ENCODE results near the gene KRTAP4-2.
"Not testable (repeated sequence)": the region's sequence is repeated elsewhere in the genome, so short reads cannot be mapped to it uniquely, and the experiment has no call there.

KRTAP4-2 gene

GRCh38 chr17:41199421-41200078, 21.5 kb upstream of the KRTAP4-2 start:
- ChIA-PET POLR2A (no interaction called here), CTCF (no interaction called here)
- DNase-seq (ENCODE audit: extremely low spot score) = no peak
- TF ChIP-seq FOXK2 (IDR thresholded peaks at IDR 0.05) (no peak), PKNOX1 (IDR thresholded peaks at IDR 0.05) (no peak), TARDBP (IDR thresholded peaks at IDR 0.05) (no peak), ZNF384 (IDR thresholded peaks at IDR 0.05) (no peak)

- POLR2A ChIA-PET = no interaction called here
- CTCF ChIA-PET = no interaction called here
- DNase-seq (ENCODE audit: extremely low spot score) = no peak
- TF ChIP-seq LEF1 (IDR thresholded peaks at IDR 0.05; ENCODE audit: borderline replicate concordance) (no peak), FOXM1 (IDR thresholded peaks at IDR 0.05; ENCODE audit: borderline replicate concordance) (no peak), L3MBTL2 (conservative IDR thresholded peaks at IDR 0.05) (no peak)
These were observed 18.0 kb upstream of the KRTAP4-2 start for GRCh38 chr17:41196068-41196467.

- ChIA-PET POLR2A (no interaction called here), CTCF (no interaction called here)
- no peak for TF ChIP-seq ZNF384 (IDR thresholded peaks at IDR 0.05)
- TF ChIP-seq TARDBP (IDR thresholded peaks at IDR 0.05) = no peak
- TF ChIP-seq FOXM1 (IDR thresholded peaks at IDR 0.05; ENCODE audit: borderline replicate concordance) = no peak
- TF ChIP-seq NFRKB (IDR thresholded peaks at IDR 0.05) = no peak
- no peak for TF ChIP-seq ARNT (IDR thresholded peaks at IDR 0.05)
- TF ChIP-seq HDGF (IDR thresholded peaks at IDR 0.05; ENCODE audit: borderline replicate concordance) = no peak
- TF ChIP-seq L3MBTL2 (conservative IDR thresholded peaks at IDR 0.05) = no peak
- no peak for TF ChIP-seq LEF1 (IDR thresholded peaks at IDR 0.05; ENCODE audit: borderline replicate concordance)
- TF ChIP-seq FOXA1 (IDR thresholded peaks at IDR 0.05) = no peak
- no peak for TF ChIP-seq PKNOX1 (IDR thresholded peaks at IDR 0.05)
- TF ChIP-seq CTBP1 (IDR thresholded peaks at IDR 0.05; ENCODE audit: borderline replicate concordance) = no peak
- TF ChIP-seq BHLHE40 (IDR thresholded peaks at IDR 0.05; ENCODE audit: borderline replicate concordance) = no peak
- no peak for TF ChIP-seq SUZ12 (IDR thresholded peaks at IDR 0.05)
- no peak for TF ChIP-seq ELF4 (IDR thresholded peaks at IDR 0.05)
- no peak for TF ChIP-seq FOXK2 (IDR thresholded peaks at IDR 0.05)
- no peak for DNase-seq (ENCODE audit: extremely low spot score)
These were observed 12.3 kb upstream of the KRTAP4-2 start for GRCh38 chr17:41190328-41190727.

- POLR2A ChIA-PET, CTCF ChIA-PET: not testable (repeated sequence)
These were observed 11.9 kb upstream of the KRTAP4-2 start, which contains the start of gene KRTAP9-1 for GRCh38 chr17:41189837-41190318. TSS of gene KRTAP9-1 (plus strand) at chr17:41189887. CDS start at chr17:41189887, 0 bp downstream.

GRCh38 chr17:41186872-41187271, 8.9 kb upstream of the KRTAP4-2 start:
- CTCF ChIA-PET = no interaction called here
- POLR2A ChIA-PET = no interaction called here
- DNase-seq (ENCODE audit: extremely low spot score) = no peak
- TF ChIP-seq PKNOX1 (IDR thresholded peaks at IDR 0.05) (no peak), ELF4 (IDR thresholded peaks at IDR 0.05) (no peak), L3MBTL2 (conservative IDR thresholded peaks at IDR 0.05) (no peak), FOXA1 (IDR thresholded peaks at IDR 0.05) (no peak), SUZ12 (IDR thresholded peaks at IDR 0.05) (no peak), ZNF384 (IDR thresholded peaks at IDR 0.05) (no peak), CTBP1 (IDR thresholded peaks at IDR 0.05; ENCODE audit: borderline replicate concordance) (no peak), FOXM1 (IDR thresholded peaks at IDR 0.05; ENCODE audit: borderline replicate concordance) (no peak), SP1 (IDR thresholded peaks at IDR 0.05) (no peak), ARNT (IDR thresholded peaks at IDR 0.05) (no peak), HDGF (IDR thresholded peaks at IDR 0.05; ENCODE audit: borderline replicate concordance) (no peak), BHLHE40 (IDR thresholded peaks at IDR 0.05; ENCODE audit: borderline replicate concordance) (no peak), TARDBP (IDR thresholded peaks at IDR 0.05) (no peak), NFRKB (IDR thresholded peaks at IDR 0.05) (no peak), FOXK2 (IDR thresholded peaks at IDR 0.05) (no peak)

More at GRCh38 chr17:41189837-41190318, 11.9 kb upstream of the KRTAP4-2 start, which contains the start of gene KRTAP9-1:
- not testable (repeated sequence) for DNase-seq (ENCODE audit: extremely low spot score)

GRCh38 chr17:41185001-41185400, 7.0 kb upstream of the KRTAP4-2 start:
- TF ChIP-seq SUZ12 (IDR thresholded peaks at IDR 0.05) (no peak), PKNOX1 (IDR thresholded peaks at IDR 0.05) (no peak), ARNT (IDR thresholded peaks at IDR 0.05) (no peak), SP1 (IDR thresholded peaks at IDR 0.05) (no peak), CTBP1 (IDR thresholded peaks at IDR 0.05; ENCODE audit: borderline replicate concordance) (no peak), BHLHE40 (IDR thresholded peaks at IDR 0.05; ENCODE audit: borderline replicate concordance) (no peak), FOXA1 (IDR thresholded peaks at IDR 0.05) (no peak), L3MBTL2 (conservative IDR thresholded peaks at IDR 0.05) (no peak), FOXK2 (IDR thresholded peaks at IDR 0.05) (no peak)
- ChIA-PET CTCF (no interaction called here), POLR2A (no interaction called here)
- DNase-seq (ENCODE audit: extremely low spot score) = no peak
